DMS 273 (cell line): ENCODE results near the gene ZNF148.
A peak's percentile ranks its signal among the peaks of the same experiment; 100 is the strongest.
"Not testable (repeated sequence)": the region's sequence is repeated elsewhere in the genome, so short reads cannot be mapped to it uniquely, and the experiment has no call there.

Experiments used
- DNase-seq: peaks from one replicate; lab custom pipeline; 2025; ENCODE audit not compliant: unreplicated experiment; lab: John Stamatoyannopoulos, UW

ZNF148 gene

GRCh38 chr3:125374996-125375941 is at the start of gene ZNF148:
Gene ZNF148 (minus strand): TSS chr3:125375325. CDS start chr3:125313640, 61,685 bp downstream.
- DNase-seq, result peak; percentile 97

GRCh38 chr3:125418306-125418705 is 43.2 kb upstream of the ZNF148 start:
- no peak for DNase-seq

GRCh38 chr3:125416235-125416634 is 41.1 kb upstream of the ZNF148 start:
- DNase-seq, result no peak

- DNase-seq, result no peak
Measured at GRCh38 chr3:125414669-125415068, 39.5 kb upstream of the ZNF148 start.

- no peak for DNase-seq
Measured at GRCh38 chr3:125410922-125411321, 35.8 kb upstream of the ZNF148 start.

- no peak for DNase-seq
Measured at GRCh38 chr3:125406070-125406469, 30.9 kb upstream of the ZNF148 start.

GRCh38 chr3:125405515-125405914 is 30.4 kb upstream of the ZNF148 start:
- DNase-seq, result not testable (repeated sequence)

GRCh38 chr3:125403789-125404188 is 28.7 kb upstream of the ZNF148 start:
- DNase-seq, result no peak

GRCh38 chr3:125402639-125403038 is 27.5 kb upstream of the ZNF148 start:
- DNase-seq, result no peak

- DNase-seq, result no peak
Measured at GRCh38 chr3:125401402-125401801, 26.3 kb upstream of the ZNF148 start.

GRCh38 chr3:125398952-125399351 is 23.8 kb upstream of the ZNF148 start:
- peak; percentile 75 for DNase-seq

- DNase-seq, result no peak
Measured at GRCh38 chr3:125395091-125395490, 20.0 kb upstream of the ZNF148 start.

GRCh38 chr3:125394406-125394805 is 19.3 kb upstream of the ZNF148 start:
- DNase-seq, result no peak

- DNase-seq, result no peak
Measured at GRCh38 chr3:125389282-125389681, 14.2 kb upstream of the ZNF148 start.

- not testable (repeated sequence) for DNase-seq
Measured at GRCh38 chr3:125388369-125388768, 13.2 kb upstream of the ZNF148 start.

GRCh38 chr3:125386811-125387210 is 11.7 kb upstream of the ZNF148 start:
- no peak for DNase-seq

GRCh38 chr3:125383744-125384143 is 8.6 kb upstream of the ZNF148 start:
- no peak for DNase-seq

- DNase-seq, result no peak
Measured at GRCh38 chr3:125382298-125382697, 7.2 kb upstream of the ZNF148 start.

GRCh38 chr3:125381743-125382142 is 6.6 kb upstream of the ZNF148 start:
- DNase-seq, result no peak

- no peak for DNase-seq
Measured at GRCh38 chr3:125381314-125381713, 6.2 kb upstream of the ZNF148 start.

GRCh38 chr3:125379483-125379882 is 4.4 kb upstream of the ZNF148 start:
- DNase-seq, result no peak

GRCh38 chr3:125378762-125379161 is 3.6 kb upstream of the ZNF148 start:
- no peak for DNase-seq
